Upper lobe of right lung (tissue), 1 donor: ENCODE results near the gene BTG4. TPM values are rescaled to one million over a fixed set of nuclear protein-coding genes. Genes with fewer than 3 reads are reported as not detected.
A peak's percentile ranks its signal among the peaks of the same experiment; 100 is the strongest.

Experiments used
- ATAC-seq: fragments of 200-7000 bp; cut with Tn5 transposase; one replicate; pipeline ENCODE4 v1.9.1; 2020; ENCODE audit warnings: mild to moderate bottlenecking, moderate library complexity
- DNase-seq: peaks from one replicate; pipeline ENCODE4 v3.0.0-alpha.2; 2020
- H3K27ac ChIP-seq: fragments of 200-600 bp; one replicate; pipeline ENCODE4 v1.8.0; 2022
- H3K27me3 ChIP-seq: fragments of 200-600 bp; one replicate; pipeline ENCODE4 v1.8.0; 2022; ENCODE audit warnings: mild to moderate bottlenecking
- H3K36me3 ChIP-seq: fragments of 200-600 bp; one replicate; pipeline ENCODE4 v1.8.0; 2022
- H3K4me1 ChIP-seq: fragments of 200-600 bp; one replicate; pipeline ENCODE4 v1.8.0; 2022
- H3K4me3 ChIP-seq: fragments of 200-600 bp; one replicate; pipeline ENCODE4 v1.8.0; 2022; ENCODE audit warnings: mild to moderate bottlenecking
- H3K9me3 ChIP-seq: fragments of 200-600 bp; one replicate; pipeline ENCODE4 v1.8.0; 2022
- CTCF ChIP-seq: fragments of 200-600 bp; IDR thresholded peaks from one replicate; pipeline ENCODE4 v1.8.0; 2022; ENCODE audit warnings: antibody characterized with exemption
- intact Hi-C: fragments of 100-400 bp; cut with DNase I; formaldehyde crosslinking; loops from one replicate; pipeline ENCODE4 v1.11.0; 2022
- total RNA-seq: library from RNA; stranded (reverse); fragmentation: NEBNext Ultra II Directional; extraction: Animal tissue kit (Norgen Biotek cat#: 25700); gene quantifications from one replicate; pipeline ENCODE4 v1.2.1, GENCODE V29; 2021
- donor health status: DM: no; HTN: yes; CAD: no; lungs with severe emphysema.

Gene BTG4
- total RNA-seq, 1 donor from 2014 or later = not detected

GRCh38 chr11:111549196-111549868 is 37.1 kb upstream of the BTG4 start:
- H3K4me1 ChIP-seq = no peaks in the 10 kb centered on the region
- no peak overlapping the region for H3K27ac ChIP-seq
- no peak overlapping the region for H3K4me3 ChIP-seq
- ATAC-seq (no peak), DNase-seq (no peak)
- no peaks in the 10 kb centered on the region for H3K27me3 ChIP-seq
- intact Hi-C loops = no loop called here
- TF ChIP-seq CTCF = no peak
- H3K36me3 ChIP-seq = no peaks in the 10 kb centered on the region
- no peaks in the 10 kb centered on the region for H3K9me3 ChIP-seq

DNA sequence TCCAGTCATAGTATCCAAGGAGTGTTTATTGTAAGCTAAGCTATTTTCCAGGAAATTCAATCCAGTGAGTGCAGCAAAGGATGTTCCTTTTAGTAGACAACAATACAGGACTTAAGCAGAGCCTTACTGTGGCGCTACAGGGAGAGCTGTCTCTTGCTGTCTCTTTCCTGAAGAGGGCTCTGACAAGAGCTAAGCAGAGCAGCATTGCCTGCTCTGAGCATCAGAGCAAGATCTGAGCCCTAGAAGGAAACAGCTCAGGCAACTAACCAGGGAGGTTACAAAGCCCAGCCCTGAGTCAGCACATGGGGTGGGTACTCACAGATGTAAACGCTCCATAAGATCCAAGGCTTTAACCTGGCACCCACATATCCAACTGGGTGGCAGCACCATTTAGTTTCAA is 36.3 kb upstream of the BTG4 start:
- ATAC-seq (no peak), DNase-seq (no peak)
- Histone ChIP-seq H3K4me1 (no peaks in the 10 kb centered on the region), H3K27ac (no peak overlapping the region), H3K27me3 (no peaks in the 10 kb centered on the region), H3K9me3 (no peaks in the 10 kb centered on the region), H3K36me3 (no peaks in the 10 kb centered on the region), H3K4me3 (no peak overlapping the region)
- intact Hi-C loops = no loop called here
- no peak for TF ChIP-seq CTCF

GRCh38 chr11:111542606-111543275 is 30.6 kb upstream of the BTG4 start:
- ATAC-seq (no peak), DNase-seq (no peak)
- Histone ChIP-seq H3K4me1 (peaks cover 23% of the 10 kb centered on the region), H3K27ac (no peak overlapping the region), H3K4me3 (no peak overlapping the region), H3K9me3 (no peaks in the 10 kb centered on the region), H3K27me3 (peaks cover 16% of the 10 kb centered on the region), H3K36me3 (no peaks in the 10 kb centered on the region)
- intact Hi-C loops = no loop called here
- TF ChIP-seq CTCF = no peak

DNA sequence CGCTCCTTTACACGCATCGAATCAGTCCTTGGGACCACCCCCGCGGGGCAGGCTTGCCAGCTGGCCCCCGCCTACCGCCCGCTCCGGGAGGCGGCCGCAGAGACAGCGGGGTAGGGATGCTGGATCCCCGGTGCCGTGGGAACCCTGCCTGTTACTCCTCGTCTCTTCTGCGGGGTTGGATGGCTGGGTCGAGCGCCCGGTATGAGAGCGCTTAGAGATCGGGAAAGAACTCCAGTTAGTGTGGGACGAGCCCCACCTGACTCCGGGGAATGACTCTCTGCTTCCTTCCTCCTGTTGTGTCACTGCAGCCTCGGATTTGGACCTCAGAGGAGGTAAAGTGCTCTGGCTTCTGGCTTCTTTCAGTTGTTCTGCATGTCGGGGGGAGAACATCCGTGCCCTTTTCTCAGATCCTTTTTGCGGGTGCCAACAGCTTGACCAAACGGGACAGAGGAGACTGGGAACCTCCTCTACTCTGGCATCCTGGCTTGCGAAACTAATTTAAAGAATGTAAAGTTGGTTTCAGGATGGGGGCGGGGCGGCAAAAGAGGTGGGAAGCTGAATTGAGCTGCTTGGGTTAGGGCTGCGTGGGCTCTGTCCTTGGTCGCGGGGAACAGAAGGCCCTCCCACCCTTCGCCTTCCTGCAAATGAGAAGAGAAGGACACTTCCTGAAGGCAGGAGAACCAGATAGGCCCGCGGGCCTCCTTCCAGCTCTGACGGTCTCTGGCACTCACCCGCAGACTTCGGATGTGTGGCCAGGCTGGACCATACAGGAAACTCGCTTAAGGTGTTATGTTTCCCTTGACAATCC is 29.3 kb upstream of the BTG4 start:
- Histone ChIP-seq H3K9me3 (no peaks in the 10 kb centered on the region), H3K27ac (peak overlapping the region; percentile 76), H3K4me1 (peaks cover 23% of the 10 kb centered on the region), H3K4me3 (peak overlapping the region; percentile 66), H3K36me3 (no peaks in the 10 kb centered on the region), H3K27me3 (peaks cover 16% of the 10 kb centered on the region)
- DNase-seq = peak; percentile 70
- peak; percentile 55 for ATAC-seq
- intact Hi-C loops = no loop called here
- no peak for TF ChIP-seq CTCF

- intact Hi-C loops = no loop called here
- TF ChIP-seq CTCF = no peak
- no peaks in the 10 kb centered on the region for H3K9me3 ChIP-seq
- no peaks in the 10 kb centered on the region for H3K36me3 ChIP-seq
- peaks cover 16% of the 10 kb centered on the region for H3K27me3 ChIP-seq
- peaks cover 23% of the 10 kb centered on the region for H3K4me1 ChIP-seq
- H3K4me3 ChIP-seq = peak overlapping the region; percentile 66
- ATAC-seq (peak; percentile 39), DNase-seq (no peak)
- peak overlapping the region; percentile 76 for H3K27ac ChIP-seq
Observed at GRCh38 chr11:111540937-111541253, 28.7 kb upstream of the BTG4 start.
